ENCODE data around the gene CES3.

DNA sequence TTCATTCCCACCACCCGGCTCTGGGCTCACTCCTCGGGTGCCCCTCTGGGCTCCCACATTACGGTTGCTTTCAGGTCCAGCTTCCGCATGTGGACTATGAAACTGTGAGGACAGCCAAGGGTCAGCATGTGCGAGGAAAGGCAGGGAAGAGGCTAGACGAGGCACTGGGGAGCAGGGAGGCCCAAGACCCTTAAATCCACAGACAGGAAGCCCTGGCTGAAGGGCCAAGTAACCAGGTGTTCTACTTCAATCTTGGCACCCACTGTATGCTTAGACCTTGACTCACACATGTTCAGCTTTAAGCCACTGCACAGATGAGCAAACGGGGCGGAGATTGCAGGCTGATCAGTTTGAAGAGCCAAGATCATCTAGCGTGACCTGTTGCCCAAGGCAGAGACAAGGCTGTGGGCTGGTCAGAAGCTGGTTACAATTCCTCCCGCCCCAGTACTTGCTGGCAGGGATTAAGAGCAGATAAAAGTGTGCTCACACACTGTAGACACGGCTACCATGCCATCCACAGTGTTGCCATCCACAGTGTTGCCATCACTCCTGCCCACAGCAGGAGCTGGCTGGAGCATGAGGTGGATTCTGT lies 27.2 kb downstream of the CES3 start, which contains the start of gene CES4A:
- TF ChIP-seq CTCF (IDR thresholded peaks at IDR 0.05) (no peak), POLR2A (IDR thresholded peaks at IDR 0.05) (no peak)
